SK-N-MC (cell line): ENCODE results near the gene NPSR1.

Experiments used
- EZH2 ChIP-seq: fragments of 200-600 bp; sonication (generic); IDR thresholded peaks from one replicate; pipeline ENCODE4 v1.6.1; 2017; ENCODE audit warnings: antibody characterized with exemption
- POLR2AphosphoS5 ChIP-seq: IDR thresholded peaks from 2 replicates; pipeline ENCODE4 v1.6.1; 2012; ENCODE audit warnings: mild to moderate bottlenecking, low read depth, low read length, borderline replicate concordance

GRCh38 chr7:34837801-34838201 lies 179.8 kb downstream of the NPSR1 start:
- TF ChIP-seq POLR2AphosphoS5, result no peak
- TF ChIP-seq EZH2, result no peak
